Measurements from ENCODE around the gene FBXO11. TPM values are rescaled to one million over a fixed set of nuclear protein-coding genes. Genes with fewer than 3 reads are reported as not detected.
"Not testable (repeated sequence)": the region's sequence is repeated elsewhere in the genome, so short reads cannot be mapped to it uniquely, and the experiment has no call there.

The FBXO11 gene
- total RNA-seq, 1 experiment from 2014 or later: 58.9 TPM

DNA sequence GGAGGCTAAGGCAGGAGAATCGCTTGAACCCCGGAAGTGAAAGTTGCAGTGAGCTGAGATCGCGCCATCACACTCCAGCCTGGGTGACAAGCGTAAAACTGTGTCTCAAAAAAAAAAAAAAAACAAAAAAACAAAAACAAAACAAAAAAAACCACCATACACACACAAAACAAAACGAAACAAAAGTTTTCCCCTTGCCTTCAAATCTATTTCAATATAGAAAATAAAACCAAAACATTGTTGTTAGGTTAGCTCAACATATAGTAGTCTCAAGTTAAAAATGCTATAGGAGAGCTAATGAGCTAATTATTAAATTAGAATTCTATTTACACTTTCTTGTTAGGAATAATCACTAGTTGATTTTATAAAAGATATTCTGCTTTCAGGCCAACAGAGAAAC, 43.3 kb downstream of the FBXO11 start:
- Histone ChIP-seq H3K27me3 (ENCODE audit: control insufficient read depth, insufficient read depth, low read length) (no peaks in the 10 kb centered on the region), H3K4me1 (ENCODE audit: control insufficient read depth, insufficient read depth, low read length) (peaks cover 10% of the 10 kb centered on the region; the same call in 1 of the 2 replicates), H3K9me3 (ENCODE audit: control insufficient read depth, insufficient read depth, low read depth, low read length) (no peaks in the 10 kb centered on the region), H3K27ac (ENCODE audit: low read length) (no peak overlapping the region), H3K36me3 (ENCODE audit: control insufficient read depth, insufficient read depth, low read length) (no peaks in the 10 kb centered on the region), H3K4me3 (ENCODE audit: low read depth in 2 of 2, low read length in 2 of 2) (no peak overlapping the region)
- in situ Hi-C loops (cut with HindIII; ENCODE audit: low pct_unique_long_range_greater_than_20kb, low sequenced_read_pairs) (no loop called here), intact Hi-C loops (cut with micrococcal nuclease; ENCODE audit: unreplicated experiment) (no loop called here)
- no peak for DNase-seq (ENCODE audit: low read depth, low spot score)
- ChIA-PET CTCF (interaction anchor here (0.7 kb wide), 2 partner anchors 83 to 210 kb away, joined by 5 to 9 read pairs; no protein-coding TSS in a partner anchor), POLR2A (no interaction called here)
- TF ChIP-seq POLR2AphosphoS5 (IDR thresholded peaks at IDR 0.05; ENCODE audit: low read depth, low read length): no peak
- no peak for TF ChIP-seq SIN3A (IDR thresholded peaks at IDR 0.05; ENCODE audit: borderline replicate concordance, insufficient read depth, low read depth, low read length)
- no peak for TF ChIP-seq TCF7L2 (IDR thresholded peaks at IDR 0.05; ENCODE audit: low read depth, low read length)
- TF ChIP-seq, protein P1, sequence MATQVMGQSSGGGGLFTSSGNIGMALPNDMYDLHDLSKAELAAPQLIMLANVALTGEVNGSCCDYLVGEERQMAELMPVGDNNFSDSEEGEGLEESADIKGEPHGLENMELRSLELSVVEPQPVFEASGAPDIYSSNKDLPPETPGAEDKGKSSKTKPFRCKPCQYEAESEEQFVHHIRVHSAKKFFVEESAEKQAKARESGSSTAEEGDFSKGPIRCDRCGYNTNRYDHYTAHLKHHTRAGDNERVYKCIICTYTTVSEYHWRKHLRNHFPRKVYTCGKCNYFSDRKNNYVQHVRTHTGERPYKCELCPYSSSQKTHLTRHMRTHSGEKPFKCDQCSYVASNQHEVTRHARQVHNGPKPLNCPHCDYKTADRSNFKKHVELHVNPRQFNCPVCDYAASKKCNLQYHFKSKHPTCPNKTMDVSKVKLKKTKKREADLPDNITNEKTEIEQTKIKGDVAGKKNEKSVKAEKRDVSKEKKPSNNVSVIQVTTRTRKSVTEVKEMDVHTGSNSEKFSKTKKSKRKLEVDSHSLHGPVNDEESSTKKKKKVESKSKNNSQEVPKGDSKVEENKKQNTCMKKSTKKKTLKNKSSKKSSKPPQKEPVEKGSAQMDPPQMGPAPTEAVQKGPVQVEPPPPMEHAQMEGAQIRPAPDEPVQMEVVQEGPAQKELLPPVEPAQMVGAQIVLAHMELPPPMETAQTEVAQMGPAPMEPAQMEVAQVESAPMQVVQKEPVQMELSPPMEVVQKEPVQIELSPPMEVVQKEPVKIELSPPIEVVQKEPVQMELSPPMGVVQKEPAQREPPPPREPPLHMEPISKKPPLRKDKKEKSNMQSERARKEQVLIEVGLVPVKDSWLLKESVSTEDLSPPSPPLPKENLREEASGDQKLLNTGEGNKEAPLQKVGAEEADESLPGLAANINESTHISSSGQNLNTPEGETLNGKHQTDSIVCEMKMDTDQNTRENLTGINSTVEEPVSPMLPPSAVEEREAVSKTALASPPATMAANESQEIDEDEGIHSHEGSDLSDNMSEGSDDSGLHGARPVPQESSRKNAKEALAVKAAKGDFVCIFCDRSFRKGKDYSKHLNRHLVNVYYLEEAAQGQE (IDR thresholded peaks at IDR 0.05; ENCODE audit: insufficient read depth in 1 of 2, low read depth in 2 of 2, low read length in 1 of 2): no peak
- TF ChIP-seq, protein P2, sequence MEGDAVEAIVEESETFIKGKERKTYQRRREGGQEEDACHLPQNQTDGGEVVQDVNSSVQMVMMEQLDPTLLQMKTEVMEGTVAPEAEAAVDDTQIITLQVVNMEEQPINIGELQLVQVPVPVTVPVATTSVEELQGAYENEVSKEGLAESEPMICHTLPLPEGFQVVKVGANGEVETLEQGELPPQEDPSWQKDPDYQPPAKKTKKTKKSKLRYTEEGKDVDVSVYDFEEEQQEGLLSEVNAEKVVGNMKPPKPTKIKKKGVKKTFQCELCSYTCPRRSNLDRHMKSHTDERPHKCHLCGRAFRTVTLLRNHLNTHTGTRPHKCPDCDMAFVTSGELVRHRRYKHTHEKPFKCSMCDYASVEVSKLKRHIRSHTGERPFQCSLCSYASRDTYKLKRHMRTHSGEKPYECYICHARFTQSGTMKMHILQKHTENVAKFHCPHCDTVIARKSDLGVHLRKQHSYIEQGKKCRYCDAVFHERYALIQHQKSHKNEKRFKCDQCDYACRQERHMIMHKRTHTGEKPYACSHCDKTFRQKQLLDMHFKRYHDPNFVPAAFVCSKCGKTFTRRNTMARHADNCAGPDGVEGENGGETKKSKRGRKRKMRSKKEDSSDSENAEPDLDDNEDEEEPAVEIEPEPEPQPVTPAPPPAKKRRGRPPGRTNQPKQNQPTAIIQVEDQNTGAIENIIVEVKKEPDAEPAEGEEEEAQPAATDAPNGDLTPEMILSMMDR (IDR thresholded peaks at IDR 0.05): no peak
- ATAC-seq: no peak
- BruUV-seq (replicated peaks): no TSS peak

DNA sequence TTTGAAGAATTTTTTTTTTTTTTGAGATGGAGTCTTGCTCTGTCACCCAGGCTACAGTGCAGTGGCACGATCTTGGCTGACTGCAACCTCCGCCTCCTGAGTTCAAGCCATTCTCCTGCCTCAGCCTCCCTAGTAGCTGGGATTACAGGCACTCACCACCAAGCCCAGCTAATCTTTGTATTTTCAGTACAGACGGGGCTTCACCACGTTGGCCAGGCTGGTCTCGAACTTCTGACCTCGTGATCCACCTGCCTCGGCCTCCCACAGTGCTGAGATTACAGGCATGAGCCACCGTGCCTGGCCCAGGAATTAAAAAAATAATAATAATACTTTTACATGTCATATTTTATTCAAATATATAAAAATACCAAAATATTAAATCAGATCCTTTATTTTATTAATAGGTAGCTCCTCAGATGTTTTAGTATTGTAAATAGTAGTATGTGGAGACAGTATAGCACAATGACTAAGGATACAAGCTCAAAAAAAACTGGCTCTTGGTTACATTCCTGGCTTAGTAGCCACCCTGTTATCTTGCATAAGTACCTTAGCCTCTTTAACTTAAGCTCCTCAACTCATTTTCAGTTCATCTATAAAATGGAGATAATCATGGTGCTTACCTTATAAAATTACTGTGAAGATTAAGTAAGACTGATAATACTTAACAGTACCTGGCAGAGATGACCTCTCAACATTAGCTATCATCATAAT, 53.1 kb downstream of the FBXO11 start:
- H3K36me3 ChIP-seq (ENCODE audit: control insufficient read depth, insufficient read depth, low read length); H3K9me3 ChIP-seq (ENCODE audit: control insufficient read depth, insufficient read depth, low read depth, low read length); H3K27me3 ChIP-seq (ENCODE audit: control insufficient read depth, insufficient read depth, low read length); DNase-seq (ENCODE audit: low read depth, low spot score); H3K4me3 ChIP-seq (ENCODE audit: low read depth in 2 of 2, low read length in 2 of 2); BruUV-seq (replicated peaks); H3K27ac ChIP-seq (ENCODE audit: low read length); intact Hi-C loops (cut with micrococcal nuclease; ENCODE audit: unreplicated experiment); in situ Hi-C loops (cut with HindIII; ENCODE audit: low pct_unique_long_range_greater_than_20kb, low sequenced_read_pairs); ATAC-seq; H3K4me1 ChIP-seq (ENCODE audit: control insufficient read depth, insufficient read depth, low read length); CTCF ChIA-PET: not testable (repeated sequence)
- POLR2A ChIA-PET: interaction anchor here (0.7 kb wide), 1 partner anchor 1097 kb away, joined by 3 read pairs; no protein-coding TSS in a partner anchor

DNA sequence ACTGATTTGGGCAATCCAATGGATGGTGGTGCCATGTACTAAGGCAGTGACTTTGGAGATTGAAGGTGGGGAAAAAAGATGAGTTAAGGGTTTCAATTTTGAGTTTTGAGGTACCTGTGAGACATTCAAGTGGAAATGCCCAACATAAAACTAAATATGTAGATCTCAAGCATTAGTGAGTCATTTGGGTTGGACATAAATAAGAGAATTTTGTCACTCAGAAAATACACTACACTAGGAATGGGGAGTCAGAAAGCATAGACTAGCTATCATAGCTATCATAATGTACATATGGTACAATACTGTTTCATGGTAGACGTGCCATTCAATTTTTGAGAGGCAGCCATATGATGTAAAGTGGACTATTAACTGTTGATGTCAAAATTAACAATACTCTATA, 56.1 kb downstream of the FBXO11 start:
- DNase-seq (ENCODE audit: low read depth, low spot score) (no peak), ATAC-seq (no peak)
- no peak overlapping the region for H3K27ac ChIP-seq (ENCODE audit: low read length)
- no TSS peak for BruUV-seq (replicated peaks)
- no peaks in the 10 kb centered on the region for H3K36me3 ChIP-seq (ENCODE audit: control insufficient read depth, insufficient read depth, low read length)
- ChIA-PET CTCF (interaction anchor here (0.5 kb wide), 1 partner anchor 29 kb away, joined by 3 read pairs; no protein-coding TSS in a partner anchor), POLR2A (no interaction called here)
- no peaks in the 10 kb centered on the region; the same call in 1 of the 2 replicates for H3K4me1 ChIP-seq (ENCODE audit: control insufficient read depth, insufficient read depth, low read length)
- in situ Hi-C loops (cut with HindIII; ENCODE audit: low pct_unique_long_range_greater_than_20kb, low sequenced_read_pairs): no loop called here
- H3K4me3 ChIP-seq (ENCODE audit: low read depth in 2 of 2, low read length in 2 of 2): no peak overlapping the region
- no peaks in the 10 kb centered on the region for H3K27me3 ChIP-seq (ENCODE audit: control insufficient read depth, insufficient read depth, low read length)
- intact Hi-C loops (cut with micrococcal nuclease; ENCODE audit: unreplicated experiment): no loop called here
- H3K9me3 ChIP-seq (ENCODE audit: control insufficient read depth, insufficient read depth, low read depth, low read length): no peaks in the 10 kb centered on the region
- TF ChIP-seq POLR2AphosphoS5 (IDR thresholded peaks at IDR 0.05; ENCODE audit: low read depth, low read length): no peak
- no peak for TF ChIP-seq TCF7L2 (IDR thresholded peaks at IDR 0.05; ENCODE audit: low read depth, low read length)
- TF ChIP-seq, protein P2 (IDR thresholded peaks at IDR 0.05): no peak
- TF ChIP-seq, protein P1 (IDR thresholded peaks at IDR 0.05; ENCODE audit: insufficient read depth in 1 of 2, low read depth in 2 of 2, low read length in 1 of 2): no peak
- no peak for TF ChIP-seq SIN3A (IDR thresholded peaks at IDR 0.05; ENCODE audit: borderline replicate concordance, insufficient read depth, low read depth, low read length)
